Measurements from ENCODE around the gene SFMBT1. TPM values are rescaled to one million over a fixed set of nuclear protein-coding genes. Genes with fewer than 3 reads are reported as not detected.

Gene SFMBT1
- total and polyA plus RNA-seq, 2 donors from 2014 or later = 3.4 to 16.0 TPM

- Histone ChIP-seq H3K36me3 (ENCODE audit: control insufficient read depth in 2 of 3, insufficient read depth in 3 of 3, low read length in 3 of 3) (peaks cover 2 to 14% (median 7%) of the 10 kb centered on the region in 3 donors), H3K9ac (ENCODE audit: low read length in 3 of 3) (no peak overlapping the region), H3K27me3 (ENCODE audit: control insufficient read depth, insufficient read depth, low read length) (no peaks in the 10 kb centered on the region), H3K9me3 (ENCODE audit: control insufficient read depth in 2 of 3, insufficient read depth in 1 of 3, low read length in 3 of 3) (no peaks in the 10 kb centered on the region), H3K4me1 (ENCODE audit: control insufficient read depth in 2 of 3, insufficient read depth in 2 of 3, low read depth in 1 of 3, low read length in 3 of 3) (no peaks in the 10 kb centered on the region), H3K4me3 (ENCODE audit: low read length in 3 of 3) (no peak overlapping the region), H3K27ac (ENCODE audit: low read depth in 2 of 2, low read length in 2 of 2) (no peak overlapping the region)
- DNase-seq (no peak), FAIRE-seq (no peak)
- TF ChIP-seq CTCF (IDR thresholded peaks at IDR 0.05; ENCODE audit: borderline replicate concordance, extremely low read depth, insufficient read depth) = no peak
- intact Hi-C loops (cut with DNase I) = no loop called here
Measured at GRCh38 chr3:52856666-52857065, 189.2 kb downstream of the SFMBT1 start.

GRCh38 chr3:52854013-52854412 is 191.9 kb downstream of the SFMBT1 start:
- intact Hi-C loops (cut with DNase I) = no loop called here
- Histone ChIP-seq H3K4me1 (ENCODE audit: control insufficient read depth in 2 of 3, insufficient read depth in 2 of 3, low read depth in 1 of 3, low read length in 3 of 3) (no peaks in the 10 kb centered on the region), H3K27ac (ENCODE audit: low read depth in 2 of 2, low read length in 2 of 2) (no peak overlapping the region), H3K9me3 (ENCODE audit: control insufficient read depth in 2 of 3, insufficient read depth in 1 of 3, low read length in 3 of 3) (no peaks in the 10 kb centered on the region), H3K4me3 (ENCODE audit: low read length in 3 of 3) (no peak overlapping the region), H3K9ac (ENCODE audit: low read length in 3 of 3) (no peak overlapping the region), H3K27me3 (ENCODE audit: control insufficient read depth, insufficient read depth, low read length) (no peaks in the 10 kb centered on the region), H3K36me3 (ENCODE audit: control insufficient read depth in 2 of 3, insufficient read depth in 3 of 3, low read length in 3 of 3) (peaks cover 2 to 22% (median 12%) of the 10 kb centered on the region in 3 donors)
- FAIRE-seq (no peak), DNase-seq (peak in 2 of 5 donors; percentile 39 to 55)
- TF ChIP-seq CTCF (IDR thresholded peaks at IDR 0.05; ENCODE audit: borderline replicate concordance, extremely low read depth, insufficient read depth) = no peak

Other genes with a start within 250 kb of the SFMBT1 start
- gene ITIH4, start 215.4 kb downstream of the SFMBT1 start, total RNA-seq = 15.4 TPM
- gene ITIH4, start 215.4 kb downstream of the SFMBT1 start, polyA plus RNA-seq (ENCODE audit: insufficient read depth, low read depth, low replicate concordance) = 12.9 TPM
- 18.6 TPM for gene MUSTN1, start 211.1 kb downstream of the SFMBT1 start, total RNA-seq
- gene MUSTN1, start 211.1 kb downstream of the SFMBT1 start, polyA plus RNA-seq (ENCODE audit: insufficient read depth, low read depth, low replicate concordance) = 47.8 TPM
- gene STIMATE, start 148.5 kb downstream of the SFMBT1 start, total RNA-seq = 21.4 TPM
- 23.3 TPM for gene STIMATE, start 148.5 kb downstream of the SFMBT1 start, polyA plus RNA-seq (ENCODE audit: insufficient read depth, low read depth, low replicate concordance)
- 22.8 TPM for gene RFT1, start 84.4 kb upstream of the SFMBT1 start, total RNA-seq
- 14.7 TPM for gene RFT1, start 84.4 kb upstream of the SFMBT1 start, polyA plus RNA-seq (ENCODE audit: insufficient read depth, low read depth, low replicate concordance)
- gene PRKCD, start 115.1 kb upstream of the SFMBT1 start, total RNA-seq = 26.6 TPM
- gene PRKCD, start 115.1 kb upstream of the SFMBT1 start, polyA plus RNA-seq (ENCODE audit: insufficient read depth, low read depth, low replicate concordance) = 29.1 TPM
- 182 TPM for gene TKT, start 209.9 kb upstream of the SFMBT1 start, total RNA-seq
- gene TKT, start 209.9 kb upstream of the SFMBT1 start, polyA plus RNA-seq (ENCODE audit: insufficient read depth, low read depth, low replicate concordance) = 224 TPM